Astrocyte of the hippocampus (primary cell): Measurements from ENCODE around the gene CHMP2B.

Source experiments
- DNase-seq: peaks from one replicate; pipeline ENCODE4 v3.0.0; 2011; ENCODE audit warnings: low read depth, low spot score

CHMP2B gene, protein sequence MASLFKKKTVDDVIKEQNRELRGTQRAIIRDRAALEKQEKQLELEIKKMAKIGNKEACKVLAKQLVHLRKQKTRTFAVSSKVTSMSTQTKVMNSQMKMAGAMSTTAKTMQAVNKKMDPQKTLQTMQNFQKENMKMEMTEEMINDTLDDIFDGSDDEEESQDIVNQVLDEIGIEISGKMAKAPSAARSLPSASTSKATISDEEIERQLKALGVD

DNA sequence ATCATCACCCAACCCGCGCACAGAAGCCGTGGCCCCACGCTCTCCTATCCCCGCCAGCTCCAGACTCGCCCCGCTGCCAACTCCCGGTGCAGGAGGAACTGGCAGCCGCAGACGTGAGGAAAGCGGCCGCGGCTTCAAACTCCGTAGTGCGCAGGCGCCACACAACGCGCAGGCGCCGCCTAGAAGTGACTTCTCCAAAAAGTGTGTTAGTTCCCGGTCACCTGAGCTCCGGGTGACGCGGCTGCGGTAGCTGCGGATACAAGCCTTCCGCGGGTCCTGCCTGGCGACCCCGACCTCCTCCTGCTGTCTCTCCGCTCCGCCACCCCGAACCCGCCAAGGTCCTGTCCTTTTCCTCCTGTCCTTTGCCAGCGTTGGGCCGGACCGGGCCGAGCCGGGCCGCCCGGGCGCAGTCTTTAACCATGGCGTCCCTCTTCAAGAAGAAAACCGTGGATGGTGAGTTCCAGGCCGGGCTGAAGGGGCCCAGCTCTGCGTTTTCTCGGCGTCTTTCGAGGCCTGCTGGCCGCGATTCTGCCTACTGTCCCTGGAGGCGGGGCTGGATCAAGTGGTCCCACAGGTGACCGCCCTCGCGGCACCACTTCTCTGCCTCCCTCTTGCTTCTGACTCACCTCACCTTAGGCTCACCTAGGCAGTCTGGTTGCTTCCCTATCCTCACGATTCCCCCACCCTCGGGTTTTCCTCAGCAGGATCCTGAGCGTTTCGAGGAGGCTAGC lies at the start of gene CHMP2B:
Gene CHMP2B, plus strand, starts transcription at position 206 of the 731 bp plus-strand sequence. Its CDS starts 214 bp downstream, at position 420.
- peak; percentile 97 for DNase-seq

DNA sequence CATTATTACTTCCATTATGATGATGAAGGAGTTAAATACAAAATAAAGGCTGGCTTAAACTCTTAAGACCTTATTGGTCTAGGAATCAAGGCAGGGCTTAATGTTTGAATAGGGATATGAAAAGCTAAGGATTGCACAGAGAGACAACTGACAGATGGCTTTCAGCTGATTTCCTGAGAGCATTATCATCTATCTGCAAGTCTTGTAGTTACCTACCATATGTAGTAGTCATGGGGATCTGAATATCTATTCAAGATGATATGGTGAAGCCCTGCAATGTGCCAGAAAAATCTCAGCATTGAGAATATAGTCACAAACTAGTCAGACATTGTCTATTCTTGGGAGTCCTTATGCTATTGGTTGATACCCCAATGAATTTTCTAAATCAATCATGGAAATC lies 47.5 kb upstream of the CHMP2B start:
- DNase-seq = no peak

DNA sequence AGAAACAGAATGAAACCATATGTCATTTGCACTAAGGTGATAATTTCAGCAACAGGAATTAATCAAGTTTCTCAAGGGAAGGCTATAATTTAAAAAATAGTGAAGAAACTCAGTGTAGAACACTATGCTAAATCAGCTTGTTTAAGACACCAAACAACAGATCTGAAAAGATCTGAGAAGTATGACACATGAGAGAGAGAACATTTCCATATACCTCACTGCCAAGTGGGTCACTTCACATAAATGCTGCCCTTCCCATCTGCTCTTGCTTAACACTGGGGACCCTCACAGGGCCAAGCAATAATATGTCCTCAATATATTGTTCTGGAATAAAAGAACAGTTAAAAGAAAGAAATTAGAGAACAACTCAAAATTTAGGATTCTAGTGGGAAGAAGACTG lies 45.6 kb upstream of the CHMP2B start:
- DNase-seq = no peak

DNA sequence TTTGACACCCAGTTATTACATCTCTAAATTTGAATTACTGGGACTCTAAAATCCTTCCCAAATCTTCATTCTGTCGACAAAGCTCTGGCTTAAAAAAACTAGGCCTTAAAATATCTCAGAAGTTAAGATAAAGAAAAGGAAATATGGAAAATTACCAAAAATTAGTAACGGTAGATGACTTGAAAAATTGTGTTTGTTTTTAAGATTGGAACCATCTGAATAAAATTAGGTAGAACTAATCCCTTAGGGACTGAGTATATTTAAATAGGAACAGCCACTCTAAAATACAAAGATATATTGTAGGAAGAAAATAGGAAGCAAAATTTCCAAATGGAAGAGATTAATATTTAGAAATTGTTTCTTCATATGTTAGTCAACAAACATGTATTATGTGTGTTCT lies 45.1 kb upstream of the CHMP2B start:
- no peak for DNase-seq

DNA sequence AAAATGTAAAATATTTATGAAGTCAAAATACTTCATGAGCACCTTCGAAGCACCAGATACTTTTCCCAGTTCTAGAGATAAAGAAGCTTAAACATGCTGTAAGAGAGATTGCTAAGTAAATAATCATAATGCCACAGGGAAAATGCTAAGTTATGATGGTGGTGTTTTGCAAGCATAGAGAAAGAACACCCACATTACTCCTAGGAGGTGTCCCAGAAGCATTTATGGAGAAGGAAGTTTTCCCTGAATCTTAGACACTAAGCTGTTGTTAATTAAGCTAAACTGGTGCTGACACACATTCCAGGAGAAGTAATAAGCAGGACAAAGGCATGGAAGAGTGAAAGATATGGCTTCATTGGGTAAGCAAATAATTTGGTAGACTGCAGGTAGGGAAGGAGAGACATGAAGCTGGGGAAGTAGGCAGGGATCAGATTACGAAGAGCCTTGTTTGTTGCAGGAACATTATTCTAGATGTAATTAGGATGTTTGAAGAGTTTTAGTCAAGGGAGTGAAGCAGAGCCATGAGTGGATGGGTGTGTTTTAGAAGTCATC lies 40.4 kb upstream of the CHMP2B start:
- DNase-seq = no peak

DNA sequence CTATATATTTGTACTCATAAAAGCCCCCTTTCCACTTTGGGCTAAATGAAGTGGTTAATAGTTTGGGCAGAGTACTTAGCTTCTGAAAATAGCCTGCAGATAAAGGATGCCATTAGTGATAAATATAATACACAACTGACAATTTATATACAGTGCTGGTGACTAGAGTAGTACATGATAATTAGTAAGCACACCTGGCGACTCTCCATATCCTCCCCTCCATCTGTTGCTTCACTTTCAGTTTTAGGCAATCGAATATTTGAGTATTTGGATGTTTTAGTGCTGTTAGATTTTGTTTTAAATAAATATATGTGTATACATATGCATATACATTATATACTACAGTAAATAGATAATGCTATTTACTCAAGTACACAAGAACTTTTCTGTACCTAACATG lies 35.9 kb upstream of the CHMP2B start:
- no peak for DNase-seq

DNA sequence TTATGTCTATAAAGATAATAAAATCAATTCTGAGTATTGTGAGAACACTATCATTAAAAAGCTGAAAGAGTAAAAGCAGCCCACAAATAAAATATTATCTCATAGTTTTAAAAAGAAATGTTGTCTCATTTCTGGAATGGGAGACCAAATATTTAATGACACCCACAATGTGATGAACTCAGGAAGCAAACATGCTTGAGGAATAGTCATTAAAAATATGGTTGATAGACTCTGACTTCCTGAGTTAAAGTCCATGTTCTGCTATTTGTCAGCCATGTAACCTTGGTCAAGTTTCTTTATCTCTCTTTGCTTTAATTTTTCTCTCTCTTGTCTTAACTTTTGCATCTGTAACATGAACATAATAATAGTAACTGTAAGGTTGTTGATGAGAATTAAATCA lies 35.5 kb upstream of the CHMP2B start:
- no peak for DNase-seq

DNA sequence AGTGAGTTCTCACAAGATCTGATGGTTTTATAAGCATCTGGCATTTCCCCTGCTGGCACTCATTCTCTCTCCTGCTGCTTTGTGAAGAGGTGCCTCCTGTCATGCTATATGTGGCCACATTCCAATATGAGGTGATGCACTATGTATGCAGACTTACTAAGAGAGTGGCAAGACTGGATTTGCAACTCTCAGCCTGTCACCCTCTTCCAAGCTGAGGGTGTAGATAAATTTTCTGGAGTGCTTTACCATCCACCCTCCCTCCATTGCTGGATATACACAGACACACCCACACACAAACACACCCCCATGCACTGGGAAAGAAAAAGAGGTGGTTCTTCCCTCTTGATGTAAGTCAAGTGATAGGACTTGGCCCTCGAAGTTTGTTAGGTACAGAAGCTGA lies 30.2 kb upstream of the CHMP2B start:
- no peak for DNase-seq

DNA sequence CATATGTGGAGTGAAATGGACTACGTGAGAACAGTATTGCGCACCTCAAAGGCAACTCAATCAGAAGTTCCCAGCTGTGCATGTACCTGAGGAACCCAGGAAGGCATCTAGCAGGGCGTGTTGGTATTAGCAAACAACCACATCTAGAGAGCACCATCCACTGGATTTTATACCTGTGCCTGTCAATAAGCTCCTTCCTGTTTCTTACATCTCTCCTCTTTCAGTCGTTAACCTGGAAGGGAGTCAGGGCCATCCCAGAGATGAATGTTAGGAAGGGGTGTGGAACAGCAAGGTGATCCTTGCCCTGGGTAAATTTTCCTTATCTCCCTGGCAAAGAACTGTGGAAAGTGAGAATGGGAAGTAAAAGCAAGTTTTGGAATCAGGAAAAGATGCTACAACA lies 29.6 kb upstream of the CHMP2B start:
- no peak for DNase-seq

DNA sequence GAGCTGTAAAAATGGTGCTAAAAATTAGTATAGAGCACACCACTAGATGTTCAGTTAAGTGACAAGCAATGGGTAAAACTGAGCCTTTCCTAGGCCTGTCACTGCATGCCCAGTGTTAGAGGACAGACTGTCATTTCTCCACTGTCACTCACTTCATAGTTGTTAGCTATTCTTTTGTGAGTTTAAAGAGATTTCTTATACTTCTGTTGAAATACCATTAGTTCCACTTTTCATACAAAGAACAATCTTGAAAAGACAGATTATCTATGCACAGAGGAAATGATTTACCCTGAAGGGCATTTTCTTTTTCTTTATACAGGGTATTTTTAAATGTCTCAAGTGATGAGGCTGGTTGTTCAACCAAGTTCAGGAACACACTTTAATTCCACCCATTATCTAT lies 28.3 kb upstream of the CHMP2B start:
- no peak for DNase-seq

DNA sequence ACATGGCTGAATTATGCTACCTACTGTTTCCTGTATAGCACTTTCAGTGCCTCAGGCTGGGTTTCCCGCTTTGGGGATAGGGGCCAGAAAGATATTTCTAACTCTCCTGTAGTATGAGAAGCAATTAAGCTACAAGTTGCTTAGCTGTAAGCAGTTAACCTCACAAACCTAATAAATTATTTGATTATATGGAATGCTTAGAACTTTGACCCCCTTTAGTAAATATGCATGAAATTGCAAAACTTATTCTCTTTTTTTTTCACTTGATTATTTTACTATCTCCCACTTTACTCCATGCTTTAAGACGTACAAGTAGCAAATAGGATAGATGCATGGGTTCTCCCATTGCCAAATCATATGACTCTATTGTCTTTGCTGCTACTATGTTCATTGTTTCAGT lies 27.5 kb upstream of the CHMP2B start:
- no peak for DNase-seq

DNA sequence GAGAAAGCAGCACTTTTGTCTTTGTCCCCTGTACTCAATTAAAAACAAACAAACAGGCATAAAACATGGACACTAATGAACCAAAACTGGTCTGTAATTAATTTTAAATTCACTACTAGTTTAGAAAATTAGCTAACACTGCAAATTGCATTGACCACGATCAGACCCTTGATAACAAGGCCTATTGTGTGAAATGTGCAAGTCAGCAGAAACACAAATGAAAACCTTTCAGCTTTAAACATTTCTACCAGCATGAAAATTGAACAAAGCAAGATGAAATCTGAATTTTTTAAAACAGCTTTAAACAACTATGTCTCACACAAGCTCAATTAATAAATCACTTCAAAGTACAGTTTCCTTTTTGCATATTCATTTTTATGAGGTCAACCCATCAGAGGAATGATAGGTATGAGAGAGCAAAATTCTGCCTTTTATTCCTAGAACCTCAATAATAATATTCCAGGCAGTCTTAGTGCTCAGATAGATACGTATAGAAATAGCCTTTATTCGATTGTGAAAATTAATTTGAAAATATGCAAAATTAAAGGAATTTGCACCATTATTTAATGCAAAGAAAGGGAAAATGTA lies 27.0 kb upstream of the CHMP2B start:
- no peak for DNase-seq

DNA sequence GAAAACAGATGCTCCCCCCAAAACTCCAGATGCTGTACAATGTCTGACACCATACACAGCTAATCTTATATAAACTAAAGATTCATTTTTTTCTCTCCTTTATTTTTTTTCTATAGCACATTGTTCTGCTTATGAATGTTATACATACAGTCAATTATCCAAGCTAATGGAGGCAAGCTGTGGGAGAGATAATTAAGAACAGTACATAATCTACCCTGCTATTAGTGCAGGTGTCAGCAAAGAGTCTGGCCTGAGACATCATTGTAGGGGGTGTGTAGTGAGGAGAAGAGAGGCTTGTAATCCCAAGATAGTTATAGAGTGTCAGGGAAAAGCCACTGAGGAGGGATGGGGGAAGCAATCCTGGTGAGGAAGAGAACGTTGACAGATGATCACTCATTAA lies 25.4 kb upstream of the CHMP2B start:
- DNase-seq = no peak

DNA sequence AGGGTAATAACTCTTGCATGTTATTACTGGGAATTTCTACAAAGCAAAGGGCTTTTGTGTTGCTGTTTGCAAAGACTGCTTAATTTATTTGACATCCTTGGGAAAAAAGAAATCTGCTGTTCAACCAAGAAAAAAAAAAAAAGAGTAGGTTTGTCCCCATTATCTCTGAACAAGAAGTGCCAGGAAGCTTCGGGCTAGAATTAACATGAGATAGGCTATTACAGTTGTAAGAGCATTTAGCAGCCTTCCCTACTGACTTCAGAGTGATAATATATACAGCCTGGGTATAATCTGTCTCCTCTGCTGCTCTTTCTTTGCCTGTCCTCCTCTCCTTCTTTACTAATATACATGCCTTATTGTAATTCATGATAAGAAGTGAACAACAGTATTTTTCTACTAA lies 23.3 kb upstream of the CHMP2B start:
- DNase-seq = no peak

DNA sequence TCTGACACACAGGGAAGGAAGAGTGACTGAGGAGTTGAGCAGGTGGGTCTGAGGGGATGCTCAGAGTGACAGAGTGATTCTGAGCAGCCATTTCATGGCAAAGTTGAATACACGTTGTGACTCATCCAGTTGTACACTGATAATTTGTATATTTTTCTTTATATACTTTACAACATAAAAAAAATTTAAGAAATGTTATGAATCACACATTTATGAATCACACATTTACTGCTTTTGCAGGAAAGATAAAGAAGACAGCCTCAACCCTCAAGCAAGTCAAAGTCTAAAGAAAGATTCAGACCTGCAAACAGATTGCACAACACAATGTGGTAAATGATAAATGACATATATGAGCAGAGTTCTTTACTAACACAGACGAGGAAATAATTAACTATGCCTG lies 21.0 kb upstream of the CHMP2B start:
- DNase-seq = peak; percentile 5

DNA sequence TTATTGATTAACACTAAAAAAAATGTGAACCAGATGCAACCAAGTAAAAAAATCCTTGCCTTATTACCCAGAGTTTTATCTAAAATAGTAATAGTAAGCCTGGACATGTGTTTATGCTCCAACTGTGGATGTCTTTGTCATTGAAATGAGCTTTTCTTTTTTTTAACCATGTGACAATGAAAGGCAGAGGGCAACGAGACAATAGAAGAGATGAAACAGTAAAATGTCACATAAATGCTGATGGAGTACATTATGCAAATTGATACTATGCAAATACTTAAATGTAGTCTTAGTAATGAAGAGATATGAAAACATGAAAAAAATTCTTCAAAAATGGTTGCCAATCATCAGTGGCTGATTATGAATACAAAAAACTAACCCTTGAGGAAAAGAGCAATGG lies 20.5 kb upstream of the CHMP2B start:
- DNase-seq = no peak

DNA sequence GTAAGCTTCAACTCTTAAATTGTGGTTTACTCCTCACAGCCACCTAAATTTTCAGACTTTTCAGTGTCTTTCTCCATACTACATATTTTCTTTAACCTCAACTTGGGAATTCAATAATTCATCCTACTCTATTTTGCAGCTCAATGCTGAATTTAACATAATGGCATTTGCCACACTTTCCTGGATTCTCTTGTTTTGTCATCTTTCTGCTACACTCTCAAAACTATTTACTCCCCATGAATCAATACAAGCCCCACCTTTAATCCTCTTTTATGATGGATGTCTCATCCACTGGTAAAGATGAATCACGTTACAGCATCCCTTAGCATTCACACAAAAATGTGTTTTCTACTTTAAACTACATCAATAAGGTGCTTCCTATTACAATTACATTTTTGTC lies 19.6 kb upstream of the CHMP2B start:
- DNase-seq = no peak

DNA sequence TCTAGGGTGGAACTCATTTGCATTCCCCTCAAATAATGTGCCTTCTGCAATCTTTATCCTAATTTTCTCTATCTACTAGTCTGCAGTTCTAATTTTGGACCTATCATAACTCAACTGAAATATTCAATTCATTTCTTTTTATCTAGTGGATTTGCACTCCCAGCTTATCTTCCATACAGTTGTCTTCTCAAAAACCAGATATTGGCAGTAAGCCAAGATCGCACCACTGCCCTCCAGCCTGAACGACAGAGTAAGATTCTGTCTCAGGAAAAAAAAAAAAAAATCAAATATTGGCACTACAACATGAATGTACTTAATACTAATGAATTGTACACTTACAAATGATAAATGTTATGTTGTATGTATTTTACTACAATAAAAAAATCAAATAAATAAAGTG lies 18.0 kb upstream of the CHMP2B start:
- DNase-seq = no peak

DNA sequence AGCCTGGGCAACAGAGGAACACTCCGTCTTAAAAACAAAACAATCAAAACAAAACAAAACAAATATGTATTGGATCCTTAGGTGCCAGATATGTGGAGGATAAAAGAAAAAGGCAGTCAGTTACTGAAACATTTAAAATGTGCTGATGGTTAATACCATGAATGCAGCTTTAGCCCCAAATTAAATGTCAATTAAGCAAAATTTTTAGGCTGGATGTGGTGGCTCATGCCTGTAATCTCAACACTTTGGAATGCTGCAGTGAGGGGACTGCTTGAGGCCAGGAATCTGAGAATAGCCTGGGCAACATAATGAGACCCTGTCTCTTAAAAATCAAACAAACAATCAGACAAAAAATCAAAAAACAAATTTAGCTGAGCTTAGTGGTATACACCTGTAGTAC lies 8.5 kb upstream of the CHMP2B start:
- no peak for DNase-seq

DNA sequence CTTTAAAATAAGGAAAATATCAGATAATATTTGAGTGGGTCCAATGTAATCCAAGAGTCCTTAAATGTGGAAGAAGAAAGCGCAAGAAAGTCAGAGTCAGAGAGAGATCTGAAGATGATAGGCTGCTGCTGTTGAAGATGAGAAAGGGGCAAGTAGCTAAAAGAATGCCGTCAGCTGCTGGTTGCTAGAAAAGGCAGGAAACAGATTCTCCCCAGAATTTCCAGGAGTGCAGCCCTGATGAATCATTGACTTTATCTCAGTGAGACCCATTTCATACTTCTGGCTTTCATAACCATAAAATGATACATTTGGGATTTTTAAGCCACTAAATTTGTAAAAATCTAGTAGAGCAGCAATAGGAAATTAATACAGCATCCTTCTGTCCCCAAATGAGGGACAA lies 7.5 kb upstream of the CHMP2B start:
- no peak for DNase-seq

DNA sequence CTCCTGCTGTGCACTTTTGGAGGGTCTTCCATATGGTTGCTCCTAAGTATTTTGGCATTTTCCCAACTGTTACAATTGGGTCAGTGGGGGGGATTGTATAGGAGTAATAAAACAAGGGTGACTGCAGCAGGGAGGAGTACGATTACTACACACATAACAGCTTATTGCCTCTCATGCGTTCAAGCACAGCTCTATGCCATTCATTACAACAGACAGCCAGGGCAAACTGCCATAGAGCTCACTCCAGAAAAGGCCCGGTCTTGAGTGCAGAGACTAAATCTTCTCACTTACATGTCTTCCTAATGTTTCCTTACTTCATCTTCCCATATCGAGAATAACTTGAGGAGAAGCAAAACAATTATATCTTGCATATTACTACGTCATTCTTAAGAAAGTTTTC lies 1.4 kb upstream of the CHMP2B start:
- no peak for DNase-seq

DNA sequence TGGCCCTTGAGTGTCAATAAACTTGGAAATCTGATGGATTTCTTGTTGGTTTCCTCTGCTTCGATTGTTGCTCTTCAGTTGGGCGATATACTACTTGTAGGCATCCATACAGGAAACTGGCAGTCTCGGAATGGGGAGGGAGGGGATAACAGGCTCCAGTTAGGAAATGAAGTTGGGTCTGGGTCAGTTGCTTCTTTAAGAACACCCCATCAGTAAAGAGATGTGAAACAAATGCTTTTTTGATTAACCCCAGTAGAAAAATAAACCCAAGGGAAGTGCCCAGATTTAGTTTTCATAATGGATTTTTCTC lies 681 bp downstream of the CHMP2B start:
- no peak for DNase-seq

DNA sequence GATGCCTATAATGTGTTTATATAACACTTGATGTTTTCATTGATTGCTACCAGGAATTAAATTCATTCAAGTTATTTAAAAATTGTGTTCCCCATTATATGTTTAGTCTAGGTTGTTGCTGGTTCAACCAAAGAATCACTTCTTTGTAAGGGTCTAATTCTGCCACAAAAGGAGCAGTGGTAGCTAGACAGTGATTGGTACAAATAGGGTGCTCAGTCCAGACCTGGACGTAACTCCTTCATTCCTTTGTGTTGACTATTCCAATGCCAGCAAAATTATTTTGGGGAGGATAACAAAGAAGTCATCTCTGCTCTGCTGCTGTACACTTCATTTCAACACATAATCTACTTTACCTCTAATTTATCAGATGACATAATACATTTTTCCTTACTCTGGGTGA lies 1.2 kb downstream of the CHMP2B start:
- peak; percentile 48 for DNase-seq
